Effector memory CD4-positive, alpha-beta T cell (primary cell): ENCODE measurements around the gene KRIT1.

Experiments
- DNase-seq, 3 donors: peaks; one replicate each; pipeline ENCODE4 v3.0.0-alpha.2; 2020
- H3K27ac ChIP-seq: 2 replicates; pipeline ENCODE4 v1.7.0; 2013; ENCODE audit warnings: mild to moderate bottlenecking, low read length, moderate library complexity; ENCODE audit not compliant: insufficient read depth, poor library complexity, severe bottlenecking
- H3K27me3 ChIP-seq: replicated peaks from 2 replicates; pipeline ENCODE4 v1.7.0; 2013; ENCODE audit warnings: mild to moderate bottlenecking, low read length; ENCODE audit not compliant: insufficient read depth, control insufficient read depth, poor library complexity, severe bottlenecking
- H3K36me3 ChIP-seq: 2 replicates; pipeline ENCODE4 v1.7.0; 2013; ENCODE audit warnings: mild to moderate bottlenecking, low read length, moderate library complexity; ENCODE audit not compliant: control insufficient read depth, insufficient read depth
- H3K4me1 ChIP-seq: 2 replicates; pipeline ENCODE4 v1.7.0; 2013; ENCODE audit warnings: low read length, mild to moderate bottlenecking; ENCODE audit not compliant: control insufficient read depth, insufficient read depth, poor library complexity, severe bottlenecking
- H3K4me3 ChIP-seq: 2 replicates; pipeline ENCODE4 v1.7.0; 2013; ENCODE audit warnings: low read length, low read depth, mild to moderate bottlenecking; ENCODE audit not compliant: insufficient read depth, poor library complexity, severe bottlenecking
- H3K9me3 ChIP-seq: 2 replicates; pipeline ENCODE4 v1.7.0; 2013; ENCODE audit warnings: mild to moderate bottlenecking, low read length, moderate library complexity; ENCODE audit not compliant: control insufficient read depth

KRIT1 gene

GRCh38 chr7:92251181-92251580 lies 5.5 kb upstream of the KRIT1 start:
- Histone ChIP-seq H3K27ac (no peak overlapping the region), H3K36me3 (no peaks in the 10 kb centered on the region), H3K9me3 (no peaks in the 10 kb centered on the region), H3K4me3 (no peak overlapping the region), H3K4me1 (peaks cover 10% of the 10 kb centered on the region), H3K27me3 (no peaks in the 10 kb centered on the region)
- no peak for DNase-seq

- H3K9me3 ChIP-seq: no peaks in the 10 kb centered on the region
- no peaks in the 10 kb centered on the region for H3K27me3 ChIP-seq
- H3K36me3 ChIP-seq: no peaks in the 10 kb centered on the region
- no peak overlapping the region for H3K4me3 ChIP-seq
- peaks cover 10% of the 10 kb centered on the region for H3K4me1 ChIP-seq
- H3K27ac ChIP-seq: no peak overlapping the region
- DNase-seq: no peak
Observed at GRCh38 chr7:92250603-92251002, 4.9 kb upstream of the KRIT1 start.

GRCh38 chr7:92246360-92247101 lies 817 bp upstream of the KRIT1 start:
- peak overlapping the region; percentile 80 for H3K4me3 ChIP-seq
- H3K9me3 ChIP-seq: no peaks in the 10 kb centered on the region
- peaks cover 10% of the 10 kb centered on the region for H3K4me1 ChIP-seq
- no peaks in the 10 kb centered on the region for H3K36me3 ChIP-seq
- H3K27ac ChIP-seq: peak overlapping the region; percentile 92
- H3K27me3 ChIP-seq: no peaks in the 10 kb centered on the region
- DNase-seq: no peak

- Histone ChIP-seq H3K27me3 (no peaks in the 10 kb centered on the region), H3K36me3 (peaks cover 14% of the 10 kb centered on the region), H3K27ac (peak overlapping the region; percentile 92), H3K4me3 (peak overlapping the region; percentile 80), H3K4me1 (peaks cover 10% of the 10 kb centered on the region), H3K9me3 (no peaks in the 10 kb centered on the region)
- DNase-seq: peak in 1 of 3 donors; percentile 2
Observed at GRCh38 chr7:92244808-92245486, 767 bp downstream of the KRIT1 start.

- H3K9me3 ChIP-seq: no peaks in the 10 kb centered on the region
- no peak for DNase-seq
- H3K36me3 ChIP-seq: peaks cover 20% of the 10 kb centered on the region
- no peaks in the 10 kb centered on the region for H3K27me3 ChIP-seq
- no peak overlapping the region for H3K27ac ChIP-seq
- H3K4me3 ChIP-seq: no peak overlapping the region
- H3K4me1 ChIP-seq: peaks cover 10% of the 10 kb centered on the region
Observed at GRCh38 chr7:92242972-92243371, 2.7 kb downstream of the KRIT1 start.

GRCh38 chr7:92230547-92230946 lies 15.2 kb downstream of the KRIT1 start:
- no peaks in the 10 kb centered on the region for H3K9me3 ChIP-seq
- H3K27ac ChIP-seq: no peak overlapping the region
- H3K36me3 ChIP-seq: peaks cover 25% of the 10 kb centered on the region
- H3K4me1 ChIP-seq: no peaks in the 10 kb centered on the region
- no peak for DNase-seq
- no peak overlapping the region for H3K4me3 ChIP-seq
- H3K27me3 ChIP-seq: no peaks in the 10 kb centered on the region

- H3K4me1 ChIP-seq: no peaks in the 10 kb centered on the region
- H3K27me3 ChIP-seq: no peaks in the 10 kb centered on the region
- DNase-seq: no peak
- H3K27ac ChIP-seq: no peak overlapping the region
- H3K9me3 ChIP-seq: no peaks in the 10 kb centered on the region
- H3K4me3 ChIP-seq: no peak overlapping the region
- peaks cover 21% of the 10 kb centered on the region for H3K36me3 ChIP-seq
Observed at GRCh38 chr7:92228742-92229141, 17.0 kb downstream of the KRIT1 start.

- Histone ChIP-seq H3K36me3 (peaks cover 19% of the 10 kb centered on the region), H3K27ac (no peak overlapping the region), H3K4me3 (no peak overlapping the region), H3K27me3 (no peaks in the 10 kb centered on the region), H3K4me1 (no peaks in the 10 kb centered on the region), H3K9me3 (no peaks in the 10 kb centered on the region)
- no peak for DNase-seq
Observed at GRCh38 chr7:92228100-92228499, 17.6 kb downstream of the KRIT1 start.

- no peak for DNase-seq
- no peaks in the 10 kb centered on the region for H3K4me1 ChIP-seq
- H3K27me3 ChIP-seq: no peaks in the 10 kb centered on the region
- no peak overlapping the region for H3K27ac ChIP-seq
- H3K4me3 ChIP-seq: no peak overlapping the region
- no peaks in the 10 kb centered on the region for H3K9me3 ChIP-seq
- H3K36me3 ChIP-seq: peaks cover 14% of the 10 kb centered on the region
Observed at GRCh38 chr7:92226981-92227380, 18.7 kb downstream of the KRIT1 start.

- no peaks in the 10 kb centered on the region for H3K9me3 ChIP-seq
- no peak overlapping the region for H3K4me3 ChIP-seq
- H3K4me1 ChIP-seq: no peaks in the 10 kb centered on the region
- H3K27ac ChIP-seq: no peak overlapping the region
- DNase-seq: no peak
- H3K36me3 ChIP-seq: peaks cover 52% of the 10 kb centered on the region
- H3K27me3 ChIP-seq: no peaks in the 10 kb centered on the region
Observed at GRCh38 chr7:92221766-92222165, 23.9 kb downstream of the KRIT1 start.
